Loucy (cell line): Measurements from ENCODE around the gene SERPINB3.

Experiments
- H2AFZ ChIP-seq: fragments of 200-600 bp; sonication (generic); 2 replicates; pipeline ENCODE4 v1.6.0; 2016; ENCODE audit warnings: antibody characterized with exemption, mild to moderate bottlenecking, low read length, moderate library complexity
- H3F3A ChIP-seq: fragments of 200-600 bp; 2 replicates; pipeline ENCODE4 v1.6.0; 2016; ENCODE audit warnings: antibody characterized with exemption, low read depth, mild to moderate bottlenecking
- H3K27me3 ChIP-seq: fragments of 200-600 bp; sonication (generic); 2 replicates; pipeline ENCODE4 v1.6.1; 2014; ENCODE audit warnings: low read length, mild to moderate bottlenecking; ENCODE audit not compliant: insufficient read depth, poor library complexity, severe bottlenecking
- H3K36me3 ChIP-seq: fragments of 200-600 bp; sonication (generic); 2 replicates; pipeline ENCODE4 v1.6.1; 2016; ENCODE audit warnings: low read length; ENCODE audit not compliant: insufficient read depth
- H3K4me1 ChIP-seq: fragments of 200-600 bp; sonication (generic); 2 replicates; pipeline ENCODE4 v1.5.1; 2014; ENCODE audit warnings: low read length, mild to moderate bottlenecking; ENCODE audit not compliant: insufficient read depth, poor library complexity, severe bottlenecking
- H3K4me2 ChIP-seq: fragments of 200-600 bp; sonication (generic); 2 replicates; pipeline ENCODE4 v1.6.0; 2014; ENCODE audit warnings: antibody characterized with exemption, low read length, low read depth, mild to moderate bottlenecking; ENCODE audit not compliant: poor library complexity, severe bottlenecking
- H3K4me3 ChIP-seq: fragments of 200-600 bp; sonication (generic); 2 replicates; pipeline ENCODE4 v1.5.1; 2014; ENCODE audit warnings: low read length, mild to moderate bottlenecking, mixed read lengths; ENCODE audit not compliant: poor library complexity, severe bottlenecking
- H3K79me2 ChIP-seq: fragments of 200-600 bp; sonication (generic); 2 replicates; pipeline ENCODE4 v1.6.1; 2014; ENCODE audit warnings: low read length; ENCODE audit not compliant: insufficient read depth
- H3K9ac ChIP-seq: fragments of 200-600 bp; sonication (generic); 2 replicates; pipeline ENCODE4 v1.6.0; 2014; ENCODE audit warnings: mild to moderate bottlenecking, low read depth, low read length, moderate library complexity; ENCODE audit not compliant: poor library complexity, severe bottlenecking
- H3K9me2 ChIP-seq: fragments of 200-600 bp; sonication (generic); replicated peaks from 2 replicates; pipeline ENCODE4 v1.6.1; 2016; ENCODE audit warnings: low read depth, low read length, mixed read lengths
- H3K9me3 ChIP-seq: fragments of 200-600 bp; sonication (generic); 2 replicates; pipeline ENCODE4 v1.6.1; 2014; ENCODE audit warnings: mild to moderate bottlenecking, antibody characterized with exemption, low read length, low read depth; ENCODE audit not compliant: insufficient read depth
- H4K20me1 ChIP-seq: fragments of 200-600 bp; sonication (generic); 2 replicates; pipeline ENCODE4 v1.6.0; 2014; ENCODE audit warnings: antibody characterized with exemption, low read length, mild to moderate bottlenecking; ENCODE audit not compliant: insufficient read depth, poor library complexity, severe bottlenecking
- CTCF ChIP-seq: fragments of 200-600 bp; sonication (generic); conservative IDR thresholded peaks from 2 replicates; pipeline ENCODE4 v1.5.1; 2014; ENCODE audit warnings: mild to moderate bottlenecking, antibody characterized with exemption, low read length
- EZH2phosphoT487 ChIP-seq: fragments of 200-600 bp; IDR thresholded peaks from 2 replicates; pipeline ENCODE4 v1.6.1; 2018; ENCODE audit warnings: antibody characterized with exemption, mild to moderate bottlenecking, moderate library complexity, borderline replicate concordance

SERPINB3 gene

GRCh38 chr18:63617049-63617914 lies 44.4 kb downstream of the SERPINB3 start:
- H3K79me2 ChIP-seq, result no peaks in the 10 kb centered on the region
- H3K9me2 ChIP-seq, result no peaks in the 10 kb centered on the region
- H3K9me3 ChIP-seq, result no peaks in the 10 kb centered on the region
- no peak overlapping the region for H2AFZ ChIP-seq
- H3F3A ChIP-seq, result no peaks in the 10 kb centered on the region
- H3K9ac ChIP-seq, result no peak overlapping the region
- H3K27me3 ChIP-seq, result no peaks in the 10 kb centered on the region
- H3K36me3 ChIP-seq, result no peaks in the 10 kb centered on the region
- TF ChIP-seq CTCF, result no peak
- TF ChIP-seq EZH2phosphoT487, result no peak
- H3K4me3 ChIP-seq, result no peak overlapping the region
- no peak overlapping the region for H3K4me2 ChIP-seq
- no peaks in the 10 kb centered on the region for H4K20me1 ChIP-seq
- no peaks in the 10 kb centered on the region for H3K4me1 ChIP-seq

GRCh38 chr18:63613420-63613819 lies 48.3 kb downstream of the SERPINB3 start:
- TF ChIP-seq CTCF (no peak), EZH2phosphoT487 (no peak)
- Histone ChIP-seq H3K4me2 (no peak overlapping the region), H3K36me3 (no peaks in the 10 kb centered on the region), H3K9ac (no peak overlapping the region), H3K9me2 (no peaks in the 10 kb centered on the region), H3K79me2 (no peaks in the 10 kb centered on the region), H2AFZ (no peak overlapping the region), H3K9me3 (no peaks in the 10 kb centered on the region), H4K20me1 (no peaks in the 10 kb centered on the region), H3K27me3 (no peaks in the 10 kb centered on the region), H3F3A (no peaks in the 10 kb centered on the region), H3K4me3 (no peak overlapping the region), H3K4me1 (no peaks in the 10 kb centered on the region)

- H3K4me1 ChIP-seq, result no peaks in the 10 kb centered on the region
- TF ChIP-seq EZH2phosphoT487 (no peak), CTCF (no peak)
- H3K27me3 ChIP-seq, result no peaks in the 10 kb centered on the region
- no peaks in the 10 kb centered on the region for H3K36me3 ChIP-seq
- no peak overlapping the region for H3K4me3 ChIP-seq
- no peaks in the 10 kb centered on the region for H3F3A ChIP-seq
- no peak overlapping the region for H3K9ac ChIP-seq
- no peaks in the 10 kb centered on the region for H4K20me1 ChIP-seq
- no peak overlapping the region for H3K4me2 ChIP-seq
- H3K9me2 ChIP-seq, result no peaks in the 10 kb centered on the region
- no peaks in the 10 kb centered on the region for H3K79me2 ChIP-seq
- no peak overlapping the region for H2AFZ ChIP-seq
- H3K9me3 ChIP-seq, result no peaks in the 10 kb centered on the region
Measured at GRCh38 chr18:63606526-63606925, 55.2 kb downstream of the SERPINB3 start.
